H1 (cell line): ENCODE data around the gene PDZRN4. TPM values are rescaled to one million over a fixed set of nuclear protein-coding genes. Genes with fewer than 3 reads are reported as not detected.

Experiments used
- CTCF ChIA-PET: fragments of 300-600 bp; sonication (Branson Sonifier 250); formaldehyde crosslinking; loops from one replicate; lab custom pipeline; 2021; ENCODE audit not compliant: partially characterized antibody; lab: Charles Lee
- POLR2A ChIA-PET: fragments of 300-600 bp; sonication (Branson Sonifier 250); formaldehyde crosslinking; loops from one replicate; lab custom pipeline; 2021; ENCODE audit warnings: inconsistent platforms; ENCODE audit not compliant: partially characterized antibody; lab: Charles Lee
- DNase-seq, 2 experiments: peaks; one replicate each; pipeline versions ENCODE4 v3.0.0 to v3.0.0-alpha.2; 2010 to 2022; ENCODE audit warnings: low spot score in 2 of 2, low read depth in 1 of 2, mixed read lengths in 1 of 2
- FAIRE-seq: peaks from 2 replicates; lab custom pipeline; 2011; peaks lifted over from hg19 to GRCh38; lab: Jason Lieb, UNC
- H2AFZ ChIP-seq: 2 replicates; pipeline ENCODE4 v1.8.1; 2012; ENCODE audit warnings: low read length, inconsistent platforms
- H2AK5ac ChIP-seq: 2 replicates; pipeline ENCODE4 v1.6.1; 2013; ENCODE audit warnings: low read depth, low read length
- H2BK120ac ChIP-seq: replicated peaks from 2 replicates; pipeline ENCODE3; 2013; ENCODE audit warnings: low read depth, low read length, inconsistent platforms
- H2BK12ac ChIP-seq: 2 replicates; pipeline ENCODE4 v1.6.1; 2013; ENCODE audit warnings: low read depth, low read length
- H2BK15ac ChIP-seq: 2 replicates; pipeline ENCODE4 v1.6.1; 2013; ENCODE audit warnings: low read length
- H2BK20ac ChIP-seq: 2 replicates; pipeline ENCODE4 v1.6.1; 2013; ENCODE audit warnings: low read length
- H2BK5ac ChIP-seq: 2 replicates; pipeline ENCODE4 v1.6.1; 2013; ENCODE audit warnings: low read depth, low read length
- H3K14ac ChIP-seq: 2 replicates; pipeline ENCODE4 v1.6.1; 2013; ENCODE audit warnings: inconsistent platforms; ENCODE audit not compliant: insufficient read length
- H3K18ac ChIP-seq: 2 replicates; pipeline ENCODE4 v1.6.1; 2013; ENCODE audit warnings: low read length; ENCODE audit errors: extremely low read depth
- H3K23ac ChIP-seq: 2 replicates; pipeline ENCODE4 v1.6.1; 2013; ENCODE audit warnings: inconsistent platforms; ENCODE audit not compliant: insufficient read length
- H3K23me2 ChIP-seq: 2 replicates; pipeline ENCODE4 v1.6.1; 2013; ENCODE audit warnings: low read depth, low read length
- H3K27ac ChIP-seq: 2 replicates; pipeline ENCODE4 v1.6.1; 2011; ENCODE audit warnings: low read depth, low read length, inconsistent platforms
- H3K27me3 ChIP-seq, 4 experiments: replicated peaks in 1 of 4; 1 replicate in 1 of 4; 2 replicates in 3 of 4; pipeline versions ENCODE4 v1.6.1 to v1.8.1; 2011 to 2013; ENCODE audit warnings: low read length in 3 of 4, mild to moderate bottlenecking in 3 of 4, inconsistent platforms in 2 of 4, mixed read lengths in 2 of 4, moderate library complexity in 1 of 4; ENCODE audit not compliant: control insufficient read depth in 3 of 4, insufficient read depth in 3 of 4; ENCODE audit errors: extremely low read depth in 1 of 4
- H3K36me3 ChIP-seq, 4 experiments: 2 replicates each; pipeline versions ENCODE4 v1.6.1 to v1.8.1; 2011 to 2013; ENCODE audit warnings: mild to moderate bottlenecking in 4 of 4, low read length in 3 of 4, moderate library complexity in 2 of 4, control low read depth in 1 of 4, inconsistent platforms in 1 of 4; ENCODE audit not compliant: insufficient read depth in 4 of 4, control insufficient read depth in 2 of 4
- H3K4ac ChIP-seq: replicated peaks from 2 replicates; pipeline ENCODE3; 2013; ENCODE audit warnings: low read length, low read depth, mixed read lengths, inconsistent platforms; ENCODE audit not compliant: insufficient read length
- H3K4me1 ChIP-seq, 4 experiments: replicated peaks in 1 of 4; 1 replicate in 1 of 4; 2 replicates in 3 of 4; pipeline versions ENCODE4 v1.6.1 to v1.8.1; 2011 to 2013; ENCODE audit warnings: low read length in 3 of 4, inconsistent platforms in 2 of 4, mixed read lengths in 1 of 4; ENCODE audit not compliant: insufficient read depth in 4 of 4, control insufficient read depth in 3 of 4
- H3K4me2 ChIP-seq, 2 experiments: 2 replicates each; pipeline versions ENCODE4 v1.6.1 to v1.8.1; 2011 to 2013; ENCODE audit warnings: low read depth in 2 of 2, low read length in 2 of 2, control low read depth in 1 of 2, inconsistent platforms in 1 of 2, mild to moderate bottlenecking in 1 of 2; ENCODE audit not compliant: insufficient read depth in 1 of 2
- H3K4me3 ChIP-seq, 4 experiments: fragments of 200-600, 300-600 bp in 1 of 4; sonication (generic), shearing (Covaris generic), sonication (Bioruptor Twin) in 1 of 4; 2 replicates each; pipeline versions ENCODE4 v1.5.1 to v1.8.1; 2011 to 2016; ENCODE audit warnings: low read length in 4 of 4, low read depth in 3 of 4, control low read depth in 2 of 4, inconsistent platforms in 2 of 4, mild to moderate bottlenecking in 2 of 4, mixed read lengths in 1 of 4, moderate library complexity in 1 of 4; ENCODE audit not compliant: insufficient read depth in 2 of 4; ENCODE audit errors: extremely low read depth in 1 of 4
- H3K56ac ChIP-seq: replicated peaks from 2 replicates; pipeline ENCODE3; 2013; ENCODE audit warnings: low read depth, mild to moderate bottlenecking, mixed read lengths, low read length, inconsistent platforms; ENCODE audit not compliant: insufficient read length
- H3K79me1 ChIP-seq: 2 replicates; pipeline ENCODE4 v1.6.1; 2013; ENCODE audit warnings: low read depth, low read length, control low read depth
- H3K79me2 ChIP-seq, 2 experiments: 2 replicates each; pipeline versions ENCODE4 v1.6.1 to v1.8.1; 2012 to 2013; ENCODE audit warnings: low read length in 2 of 2, mild to moderate bottlenecking in 2 of 2, inconsistent platforms in 1 of 2; ENCODE audit not compliant: insufficient read depth in 2 of 2, control insufficient read depth in 1 of 2
- H3K9ac ChIP-seq, 4 experiments: replicated peaks in 1 of 4; 1 replicate in 1 of 4; 2 replicates in 3 of 4; pipeline versions ENCODE4 v1.6.1 to v1.8.1; 2011 to 2013; ENCODE audit warnings: low read depth in 3 of 4, low read length in 3 of 4, control low read depth in 2 of 4, mild to moderate bottlenecking in 2 of 4, moderate library complexity in 2 of 4, inconsistent platforms in 1 of 4; ENCODE audit errors: extremely low read depth in 1 of 4
- H3K9me3 ChIP-seq, 2 experiments: 2 replicates each; pipeline versions ENCODE4 v1.6.1 to v1.8.1; 2012 to 2013; ENCODE audit warnings: mild to moderate bottlenecking in 2 of 2, moderate library complexity in 2 of 2, control low read depth in 1 of 2, inconsistent platforms in 1 of 2, low read depth in 1 of 2, low read length in 1 of 2, mixed read lengths in 1 of 2; ENCODE audit not compliant: insufficient read depth in 2 of 2
- H4K20me1 ChIP-seq, 2 experiments: replicated peaks in 1 of 2; 2 replicates each; pipeline versions ENCODE3 to v1.8.1; 2011 to 2013; ENCODE audit warnings: inconsistent platforms in 2 of 2, low read length in 2 of 2, mild to moderate bottlenecking in 1 of 2; ENCODE audit not compliant: insufficient read depth in 2 of 2, control insufficient read depth in 1 of 2
- H4K5ac ChIP-seq: 2 replicates; pipeline ENCODE4 v1.6.1; 2013; ENCODE audit warnings: low read length, low read depth, mixed read lengths, inconsistent platforms; ENCODE audit not compliant: insufficient read length
- H4K8ac ChIP-seq: 2 replicates; pipeline ENCODE4 v1.8.0; 2013; ENCODE audit warnings: mild to moderate bottlenecking, moderate library complexity, low read length, inconsistent platforms; ENCODE audit not compliant: insufficient read depth; ENCODE audit errors: extremely low read depth
- H4K91ac ChIP-seq: replicated peaks from 2 replicates; pipeline ENCODE3; 2013; ENCODE audit warnings: low read length, mixed read lengths, inconsistent platforms; ENCODE audit not compliant: insufficient read length
- POU5F1 ChIP-seq: IDR thresholded peaks from 2 replicates; pipeline ENCODE4 v1.6.1; 2011; ENCODE audit warnings: low read depth, mild to moderate bottlenecking, low read length, moderate library complexity
- TAF7 ChIP-seq: optimal IDR thresholded peaks from 2 replicates; pipeline ENCODE3; 2011; ENCODE audit warnings: low read depth, mild to moderate bottlenecking, inconsistent platforms, low read length, moderate library complexity, borderline replicate concordance
- WGBS, 2 experiments: shearing (Covaris generic) in 1 of 2; methylation state at CpG; one replicate each; pipeline versions ENCODE4 v1.1.6 to v1.1.7; 2013 to 2015; ENCODE audit warnings: low lambda C conversion rate in 2 of 2, mixed read lengths in 2 of 2, inconsistent platforms in 1 of 2, low coverage in 1 of 2, missing lambda C conversion rate in 1 of 2; ENCODE audit not compliant: insufficient replicate concordance in 2 of 2, insufficient coverage in 1 of 2, insufficient read length in 1 of 2; ENCODE audit errors: extremely low coverage in 1 of 2, missing lambda C conversion rate in 1 of 2; 5-methylcytosine and 5-hydroxymethylcytosine counted together
- polyA plus RNA-seq, 7 experiments: library from polyadenylated mRNA; depleted of rRNA in 3 of 7; stranded (reverse) in 5 of 7; unstranded in 2 of 7; fragments of >200 nt in 5 of 7; fragments of 200-250 nt in 2 of 7; gene quantifications; 1 replicate in 5 of 7; 2 replicates in 1 of 7; 4 replicates in 1 of 7; pipeline versions ENCODE4 v1.2.1 to v1.2.3, GENCODE V29; 2011 to 2013; ENCODE audit warnings: missing spikeins in 2 of 7, mixed read lengths in 2 of 7
- total RNA-seq: library from RNA; stranded (reverse); fragmentation: NEBNext Ultra II Directional; extraction: Animal tissue kit (Norgen Biotek cat#: 25700); gene quantifications from 2 replicates; pipeline ENCODE4 v1.2.1, GENCODE V29; 2021

The PDZRN4 gene
- total and polyA plus RNA-seq, 2 of the 8 experiments (the other 6 are each of a cell fraction or from before 2014, with no cell fraction given), result not detected

- H3K4me3 ChIP-seq, result no peak overlapping the region
- no peak overlapping the region for H3K4ac ChIP-seq
- no peaks in the 10 kb centered on the region for H3K9me3 ChIP-seq
- H3K56ac ChIP-seq, result no peak overlapping the region
- H3K27me3 ChIP-seq, result no peaks in the 10 kb centered on the region
- WGBS, 2 experiments, result 84% methylated on average over 3 of the region's 3 CpGs; no CpG with 5 or more reads in 1 of the 2 experiments
- no peak overlapping the region for H2AK5ac ChIP-seq
- TF ChIP-seq TAF7 (no peak), POU5F1 (no peak)
- DNase-seq (no peak), FAIRE-seq (no peak)
- H3K4me2 ChIP-seq, result no peak overlapping the region
- no peaks in the 10 kb centered on the region for H4K20me1 ChIP-seq
- no peak overlapping the region for H2BK120ac ChIP-seq
- H2BK12ac ChIP-seq, result no peak overlapping the region
- no peaks in the 10 kb centered on the region for H3K79me1 ChIP-seq
- no peak overlapping the region for H3K14ac ChIP-seq
- H3K4me1 ChIP-seq, result no peaks in the 10 kb centered on the region
- no peak overlapping the region for H2BK20ac ChIP-seq
- H3K9ac ChIP-seq, result no peak overlapping the region
- H3K27ac ChIP-seq, result no peak overlapping the region
- no peaks in the 10 kb centered on the region for H3K79me2 ChIP-seq
- no peaks in the 10 kb centered on the region for H3K23me2 ChIP-seq
- H3K18ac ChIP-seq, result no peak overlapping the region
- no peak overlapping the region for H2AFZ ChIP-seq
- H4K91ac ChIP-seq, result no peak overlapping the region
- no peak overlapping the region for H2BK5ac ChIP-seq
- CTCF ChIA-PET, result no interaction called here
- POLR2A ChIA-PET, result interaction anchor here (0.6 kb wide), 1 partner anchor 369 kb away, joined by 3 read pairs; no protein-coding TSS in a partner anchor
- H2BK15ac ChIP-seq, result no peak overlapping the region
- H4K8ac ChIP-seq, result no peak overlapping the region
- no peaks in the 10 kb centered on the region for H3K36me3 ChIP-seq
- no peak overlapping the region for H3K23ac ChIP-seq
- no peak overlapping the region for H4K5ac ChIP-seq
Observed at GRCh38 chr12:41528874-41529273, 340.8 kb downstream of the PDZRN4 start.
